ENCODE measurements around the gene DPH1. TPM values are rescaled to one million over a fixed set of nuclear protein-coding genes. Genes with fewer than 3 reads are reported as not detected.

Gene DPH1
- total RNA-seq, 4 donors from 2014 or later, result 25.9 to 130 (median 64.5) TPM

DNA sequence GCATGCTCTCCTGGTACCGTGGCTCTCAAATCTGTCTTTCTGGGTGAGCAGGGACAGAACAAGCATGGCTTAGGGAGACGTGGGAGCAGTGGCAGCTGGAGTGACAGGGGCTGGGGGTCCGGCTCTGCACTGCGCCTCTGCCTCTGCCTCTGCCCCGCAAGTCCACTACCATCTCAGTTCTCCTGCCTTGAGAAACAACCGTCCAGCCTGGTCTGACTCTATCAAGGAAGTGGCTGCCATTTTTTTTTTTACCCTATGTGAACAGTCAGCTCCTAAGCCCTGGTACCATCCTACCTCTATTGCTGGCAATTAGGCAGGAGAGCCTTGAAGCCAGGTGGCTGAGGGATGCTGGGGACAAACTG lies 41.1 kb downstream of the DPH1 start:
- no peak for TF ChIP-seq POLR2A (IDR thresholded peaks at IDR 0.05)
- TF ChIP-seq, protein P1, sequence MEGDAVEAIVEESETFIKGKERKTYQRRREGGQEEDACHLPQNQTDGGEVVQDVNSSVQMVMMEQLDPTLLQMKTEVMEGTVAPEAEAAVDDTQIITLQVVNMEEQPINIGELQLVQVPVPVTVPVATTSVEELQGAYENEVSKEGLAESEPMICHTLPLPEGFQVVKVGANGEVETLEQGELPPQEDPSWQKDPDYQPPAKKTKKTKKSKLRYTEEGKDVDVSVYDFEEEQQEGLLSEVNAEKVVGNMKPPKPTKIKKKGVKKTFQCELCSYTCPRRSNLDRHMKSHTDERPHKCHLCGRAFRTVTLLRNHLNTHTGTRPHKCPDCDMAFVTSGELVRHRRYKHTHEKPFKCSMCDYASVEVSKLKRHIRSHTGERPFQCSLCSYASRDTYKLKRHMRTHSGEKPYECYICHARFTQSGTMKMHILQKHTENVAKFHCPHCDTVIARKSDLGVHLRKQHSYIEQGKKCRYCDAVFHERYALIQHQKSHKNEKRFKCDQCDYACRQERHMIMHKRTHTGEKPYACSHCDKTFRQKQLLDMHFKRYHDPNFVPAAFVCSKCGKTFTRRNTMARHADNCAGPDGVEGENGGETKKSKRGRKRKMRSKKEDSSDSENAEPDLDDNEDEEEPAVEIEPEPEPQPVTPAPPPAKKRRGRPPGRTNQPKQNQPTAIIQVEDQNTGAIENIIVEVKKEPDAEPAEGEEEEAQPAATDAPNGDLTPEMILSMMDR (IDR thresholded peaks at IDR 0.05), result no peak
- H3K27me3 ChIP-seq, result no peaks in the 10 kb centered on the region
- H3K36me3 ChIP-seq, result no peaks in the 10 kb centered on the region
- peak overlapping the region; percentile 63 to 94 (median 70) for H3K27ac ChIP-seq
- H3K9me3 ChIP-seq, result no peaks in the 10 kb centered on the region
- peak in 1 of 3 donors; percentile 27 for DNase-seq
- H3K4me1 ChIP-seq, result peaks cover 2 to 47% (median 17%) of the 10 kb centered on the region in 4 donors
- H3K4me3 ChIP-seq, result no peak overlapping the region

- TF ChIP-seq, protein P1 (IDR thresholded peaks at IDR 0.05), result no peak
- TF ChIP-seq POLR2A (IDR thresholded peaks at IDR 0.05), result no peak
- Histone ChIP-seq H3K4me1 (peaks cover 2 to 47% (median 17%) of the 10 kb centered on the region in 4 donors), H3K9me3 (no peaks in the 10 kb centered on the region), H3K27me3 (no peaks in the 10 kb centered on the region), H3K4me3 (no peak overlapping the region), H3K27ac (peak overlapping the region; percentile 63 to 94 (median 70)), H3K36me3 (no peaks in the 10 kb centered on the region)
- DNase-seq, result peak in 1 of 3 donors; percentile 53
Measured at GRCh38 chr17:2071455-2072281, 41.7 kb downstream of the DPH1 start.

DNA sequence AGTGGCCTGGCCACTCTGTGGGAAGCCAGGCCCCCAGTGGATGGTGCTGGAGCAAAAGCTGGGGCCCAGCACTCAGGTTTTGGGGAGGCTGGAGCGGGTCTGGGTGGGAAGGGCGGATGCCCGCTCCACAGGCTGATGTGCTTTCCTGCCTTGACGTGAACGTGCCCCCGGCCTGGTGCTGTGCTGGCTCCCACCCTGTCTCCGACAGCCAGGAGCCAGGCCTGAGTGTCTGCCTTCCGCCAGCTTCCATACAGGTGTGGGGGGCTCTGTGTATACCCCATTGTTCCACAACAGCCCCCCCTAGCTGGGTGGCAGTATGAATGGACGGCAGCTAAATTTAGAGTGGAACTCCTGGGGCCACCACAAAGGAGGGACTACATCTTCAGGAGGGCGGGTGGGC lies 45.0 kb downstream of the DPH1 start:
- DNase-seq, result peak in 1 of 3 donors; percentile 43
- H3K36me3 ChIP-seq, result peaks cover 0 to 11% (median 0%) of the 10 kb centered on the region in 3 donors
- H3K27ac ChIP-seq, result peak overlapping the region; percentile 38 to 72 (median 66)
- H3K4me3 ChIP-seq, result no peak overlapping the region
- no peaks in the 10 kb centered on the region for H3K9me3 ChIP-seq
- peaks cover 0 to 23% (median 12%) of the 10 kb centered on the region in 4 donors for H3K4me1 ChIP-seq
- TF ChIP-seq, protein P1 (IDR thresholded peaks at IDR 0.05), result no peak
- TF ChIP-seq POLR2A (IDR thresholded peaks at IDR 0.05), result no peak
- no peaks in the 10 kb centered on the region for H3K27me3 ChIP-seq

GRCh38 chr17:2075336-2076086 lies 45.6 kb downstream of the DPH1 start:
- peaks cover 0 to 17% (median 0%) of the 10 kb centered on the region in 3 donors for H3K36me3 ChIP-seq
- H3K4me1 ChIP-seq, result peaks cover 0 to 22% (median 7%) of the 10 kb centered on the region in 4 donors
- DNase-seq, result peak in 1 of 3 donors; percentile 47
- H3K27me3 ChIP-seq, result no peaks in the 10 kb centered on the region
- TF ChIP-seq POLR2A (IDR thresholded peaks at IDR 0.05), result no peak
- TF ChIP-seq, protein P1 (IDR thresholded peaks at IDR 0.05), result peak in 2 of 6 experiments; percentile 9 to 15
- peak overlapping the region; percentile 38 to 72 (median 66) for H3K27ac ChIP-seq
- no peaks in the 10 kb centered on the region for H3K9me3 ChIP-seq
- no peak overlapping the region for H3K4me3 ChIP-seq

GRCh38 chr17:2076087-2076984 lies 46.4 kb downstream of the DPH1 start:
- no peak overlapping the region for H3K4me3 ChIP-seq
- H3K27ac ChIP-seq, result peak overlapping the region; percentile 38 to 72 (median 66)
- no peaks in the 10 kb centered on the region for H3K9me3 ChIP-seq
- peak in 1 of 3 donors; percentile 43 for DNase-seq
- H3K27me3 ChIP-seq, result no peaks in the 10 kb centered on the region
- H3K4me1 ChIP-seq, result peaks cover 0 to 18% (median 0%) of the 10 kb centered on the region in 4 donors
- peaks cover 0 to 25% (median 0%) of the 10 kb centered on the region in 3 donors for H3K36me3 ChIP-seq
- TF ChIP-seq, protein P1 (IDR thresholded peaks at IDR 0.05), result no peak
- no peak for TF ChIP-seq POLR2A (IDR thresholded peaks at IDR 0.05)

Measured in Peyer's patch (tissue), 4 donors.